GM21515 (cell line): ENCODE results near the gene TMEM207.
"Not testable (repeated sequence)": the region's sequence is repeated elsewhere in the genome, so short reads cannot be mapped to it uniquely, and the experiment has no call there.

Experiments used
- ATAC-seq: cut with Tn5 transposase; IDR thresholded peaks from one replicate; pipeline ENCODE4 v1.9.1; 2021; ENCODE audit not compliant: unreplicated experiment

Gene TMEM207

DNA sequence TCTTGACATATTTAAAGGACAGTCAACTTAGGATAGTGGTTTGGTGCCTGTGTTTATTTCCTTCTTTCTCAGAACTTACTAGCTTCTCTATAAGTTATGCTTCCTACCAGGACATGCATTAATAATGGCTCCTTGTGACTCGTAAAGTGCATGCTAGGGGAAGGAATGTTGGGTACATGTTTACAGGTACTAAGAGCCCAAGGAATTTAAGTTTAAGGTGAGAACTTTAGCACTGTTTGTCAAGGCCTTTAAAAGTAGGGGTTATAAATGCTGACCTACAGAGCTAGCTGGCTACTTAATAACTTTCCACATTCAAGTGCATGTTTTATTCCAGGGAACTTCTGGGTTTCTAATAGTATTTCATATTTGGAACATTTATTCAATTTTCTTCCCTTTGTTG, at the start of gene TMEM207:
TMEM207 (minus strand) TSS at position 101 of the 400 bp plus-strand sequence; CDS start at position 9, 92 bp downstream.
- no peak for ATAC-seq

DNA sequence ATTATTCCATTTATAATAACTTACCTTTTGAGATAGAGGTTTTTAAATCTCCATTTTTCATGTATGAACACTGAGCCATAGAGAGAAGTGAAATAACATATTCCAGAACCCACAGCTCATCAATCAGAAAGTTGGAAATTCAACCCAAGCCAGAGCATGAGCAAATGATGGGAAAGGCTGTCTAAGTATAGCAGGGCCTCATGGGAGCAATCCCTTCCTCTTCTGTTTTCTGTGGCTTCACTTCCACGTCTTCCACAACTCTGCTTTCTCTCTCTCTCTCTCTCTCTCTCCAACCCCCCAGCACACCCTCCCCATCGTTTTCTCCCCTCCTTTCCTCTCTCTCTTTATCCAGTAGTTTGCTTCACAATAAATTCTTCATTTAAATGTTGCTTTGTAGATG, 49.4 kb upstream of the TMEM207 start:
- no peak for ATAC-seq

DNA sequence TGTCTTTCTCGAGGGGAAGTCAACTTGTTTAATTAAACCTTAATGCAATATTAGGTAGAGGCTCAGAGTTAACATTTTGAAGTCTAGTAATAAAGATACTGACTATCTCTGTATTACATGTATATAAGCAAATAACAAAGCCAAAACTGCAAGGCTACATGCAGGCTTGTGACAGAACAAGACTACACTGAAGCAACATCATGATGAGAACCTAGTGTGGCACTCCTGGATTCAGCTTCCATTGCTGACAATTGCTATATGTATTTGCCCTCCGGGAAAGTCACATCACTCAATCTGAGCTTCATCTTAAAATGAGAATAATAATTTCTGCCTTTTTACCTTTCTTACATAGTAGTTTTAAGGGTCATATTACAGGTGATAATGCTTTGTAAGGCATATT, 48.6 kb upstream of the TMEM207 start:
- ATAC-seq: no peak

DNA sequence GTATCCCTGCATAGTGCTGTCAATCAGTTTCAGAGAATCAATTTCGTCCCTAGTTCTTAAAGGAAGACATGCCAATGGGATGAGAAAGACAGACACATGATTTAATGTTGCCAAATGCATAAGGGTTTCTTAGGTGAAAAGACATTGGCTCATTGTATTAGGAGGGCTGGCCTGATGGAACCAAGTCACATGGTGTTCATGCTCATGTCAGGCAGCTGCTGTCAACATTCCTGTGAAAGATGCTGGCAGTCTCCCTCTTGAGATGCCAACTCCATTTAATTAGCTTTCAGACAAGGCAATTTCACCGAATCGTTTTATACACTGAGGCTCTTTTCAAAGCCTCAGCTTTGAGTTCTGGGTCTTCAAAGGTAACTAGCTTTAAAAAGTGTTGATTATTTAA, 48.1 kb upstream of the TMEM207 start:
- ATAC-seq: no peak

DNA sequence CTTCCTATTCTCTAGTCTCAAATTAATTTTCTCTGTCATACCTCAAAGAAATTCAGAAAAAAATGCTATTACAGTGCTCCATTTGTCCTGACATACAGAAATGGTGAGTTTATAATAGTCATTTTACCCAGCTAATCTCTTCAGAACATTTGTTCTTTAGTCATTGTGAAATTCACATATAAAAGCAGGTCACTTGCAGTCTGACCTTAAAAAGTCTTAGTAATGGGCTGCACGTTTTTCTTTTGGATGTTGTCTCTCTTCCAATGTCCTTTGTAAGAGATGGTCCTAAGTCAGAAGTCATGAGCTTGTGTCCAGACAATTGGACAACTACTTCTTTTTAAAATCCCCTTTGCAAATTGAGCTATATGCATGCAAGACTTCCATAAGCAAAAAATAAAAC, 47.2 kb upstream of the TMEM207 start:
- no peak for ATAC-seq

DNA sequence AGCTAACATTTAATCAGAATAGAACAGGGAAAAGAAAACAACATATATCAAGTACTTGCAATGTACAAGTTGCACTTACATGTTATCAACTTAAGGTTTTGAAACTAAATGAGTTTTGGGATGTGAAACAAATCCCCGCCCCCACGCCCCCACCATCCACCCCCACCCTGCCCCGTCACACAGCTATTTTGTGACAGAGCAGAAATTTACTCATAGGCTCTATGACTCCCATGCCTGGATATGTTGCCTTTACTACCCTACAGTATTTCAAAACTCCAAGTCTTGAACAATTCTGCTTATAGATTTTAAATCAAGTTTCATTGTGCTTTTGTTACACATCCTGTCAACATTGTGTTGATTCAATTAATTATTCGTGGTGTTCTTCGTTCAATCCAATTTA, 46.1 kb upstream of the TMEM207 start:
- ATAC-seq: no peak

DNA sequence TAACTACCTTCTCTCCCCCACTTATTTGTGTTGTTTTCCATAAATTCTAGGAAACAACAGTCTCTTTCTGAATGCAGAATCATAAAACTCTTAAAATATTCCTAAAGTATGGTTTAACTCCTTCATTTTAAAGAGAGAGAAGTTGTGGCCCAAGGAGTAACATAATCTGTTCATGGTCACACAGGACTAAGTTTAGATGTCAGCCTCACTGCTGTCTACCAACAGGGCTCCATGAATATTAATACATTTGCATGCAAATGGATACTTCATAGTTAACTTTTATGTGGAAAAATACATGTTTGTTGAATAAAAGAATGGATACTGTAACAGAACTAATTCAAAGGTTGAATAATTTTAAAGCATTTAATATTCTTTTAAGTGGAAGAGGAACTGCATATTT, 45.7 kb upstream of the TMEM207 start:
- no peak for ATAC-seq

DNA sequence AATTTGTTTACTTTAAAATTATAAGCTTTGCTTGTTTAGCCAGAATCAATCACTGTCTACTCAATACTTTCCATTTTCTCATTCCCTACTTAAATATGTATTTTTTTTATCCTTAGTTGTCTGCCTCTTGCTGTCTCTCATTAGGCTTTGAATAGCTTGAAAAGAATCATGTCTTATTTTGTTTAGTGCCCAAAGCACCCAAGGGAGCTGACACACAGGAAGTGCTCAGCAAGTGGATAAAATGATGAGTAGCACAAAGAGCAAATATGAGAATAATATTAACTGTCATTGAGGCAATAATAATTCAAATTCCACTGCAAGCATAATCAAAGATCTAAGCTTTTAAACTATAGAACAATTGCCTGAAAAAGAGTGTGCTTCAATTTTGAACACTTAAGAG, 45.2 kb upstream of the TMEM207 start:
- no peak for ATAC-seq

DNA sequence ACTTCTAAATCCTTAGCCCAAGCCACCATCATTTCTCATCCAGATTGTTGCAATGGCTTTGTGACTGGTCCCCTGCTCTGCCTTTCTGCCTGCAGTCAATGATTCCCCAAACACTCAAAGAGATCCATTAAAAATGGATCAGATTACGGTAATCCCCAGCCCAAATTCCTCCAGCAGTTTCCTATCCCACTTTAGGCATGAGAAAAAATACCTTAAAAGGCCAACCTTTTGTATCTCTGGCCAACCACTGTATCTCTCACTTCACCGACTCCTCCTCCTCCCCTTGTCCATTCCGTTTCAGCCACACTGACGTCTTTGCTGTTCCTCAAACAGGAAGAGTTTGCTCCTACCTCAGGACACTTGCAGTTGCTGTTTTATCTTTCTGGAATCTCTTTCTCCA, 43.3 kb upstream of the TMEM207 start:
- no peak for ATAC-seq

DNA sequence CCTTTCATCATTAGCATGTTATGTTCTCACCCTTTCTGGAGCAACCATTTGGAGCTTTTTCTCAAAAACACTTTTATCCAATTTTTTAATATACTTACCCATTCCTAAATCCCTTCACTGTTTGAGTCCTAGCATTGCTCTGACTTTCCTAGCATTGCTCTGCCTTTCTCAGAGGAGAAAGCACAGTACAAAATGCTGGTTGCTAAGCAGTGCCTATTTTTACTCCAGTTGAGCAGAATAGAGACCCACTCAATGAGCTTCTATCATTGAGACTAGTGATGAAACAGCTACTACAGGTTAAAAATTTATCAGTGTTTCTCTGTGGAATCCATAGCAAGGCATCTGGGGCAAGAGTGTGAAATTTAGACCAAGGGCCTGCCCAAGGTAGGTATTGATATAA, 42.4 kb upstream of the TMEM207 start:
- ATAC-seq: no peak

DNA sequence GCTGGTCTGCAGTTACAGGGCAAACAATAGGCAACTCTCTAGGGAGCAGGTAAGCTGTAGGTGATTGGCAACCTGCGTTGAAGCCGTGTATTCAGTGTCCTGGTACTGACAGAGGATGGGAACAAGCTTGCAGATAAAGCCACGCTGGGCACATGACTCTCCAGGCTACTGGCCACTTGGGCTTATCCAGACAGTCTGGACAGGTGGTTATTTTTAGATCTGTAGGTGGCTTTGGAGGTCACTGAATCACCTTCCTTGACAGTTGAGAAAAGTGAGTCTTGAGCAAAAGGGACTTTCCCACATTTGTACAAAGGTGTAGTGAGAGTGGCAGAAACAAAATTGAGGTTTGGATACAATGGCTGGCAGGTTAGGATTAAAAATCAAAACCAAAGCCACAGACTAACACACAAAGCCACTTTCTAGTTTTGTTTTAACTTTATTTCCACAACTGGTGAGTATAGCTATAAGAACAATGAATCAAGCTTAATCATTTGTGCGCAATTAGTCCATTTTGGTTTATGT, 41.9 kb upstream of the TMEM207 start:
- ATAC-seq: no peak

DNA sequence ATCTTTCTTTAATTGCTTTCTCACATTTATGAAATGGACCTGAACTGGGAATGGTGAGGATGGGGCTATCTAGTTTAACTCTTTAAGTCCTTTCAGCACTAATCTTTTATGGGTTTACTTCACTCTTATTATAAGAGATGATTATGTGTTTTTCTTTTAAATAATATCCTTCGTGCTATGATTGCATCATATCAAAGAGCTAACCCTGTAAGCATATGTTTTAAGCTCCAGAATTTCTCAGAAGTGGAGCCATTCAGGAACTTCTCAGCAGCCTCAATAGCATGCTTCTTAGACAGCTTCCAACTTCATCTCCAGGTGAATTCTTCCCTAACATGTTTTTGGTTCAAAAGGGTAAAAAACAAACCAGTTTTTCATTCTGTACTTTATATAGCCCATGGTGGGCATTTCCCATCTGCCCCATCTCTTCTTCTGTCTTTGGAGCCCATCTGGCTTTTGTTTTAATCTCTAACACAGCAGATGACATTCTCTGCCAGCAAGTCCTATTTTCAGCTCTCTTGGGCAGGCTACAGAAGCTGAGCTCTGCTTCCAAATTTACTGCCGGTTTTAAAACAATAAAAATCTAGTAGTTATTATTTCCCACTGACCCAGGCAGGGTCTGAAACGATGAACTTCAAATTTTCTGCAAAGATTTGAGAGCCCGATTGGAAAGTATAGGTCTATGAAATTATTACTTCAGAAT, 37.4 kb upstream of the TMEM207 start:
- no peak for ATAC-seq

DNA sequence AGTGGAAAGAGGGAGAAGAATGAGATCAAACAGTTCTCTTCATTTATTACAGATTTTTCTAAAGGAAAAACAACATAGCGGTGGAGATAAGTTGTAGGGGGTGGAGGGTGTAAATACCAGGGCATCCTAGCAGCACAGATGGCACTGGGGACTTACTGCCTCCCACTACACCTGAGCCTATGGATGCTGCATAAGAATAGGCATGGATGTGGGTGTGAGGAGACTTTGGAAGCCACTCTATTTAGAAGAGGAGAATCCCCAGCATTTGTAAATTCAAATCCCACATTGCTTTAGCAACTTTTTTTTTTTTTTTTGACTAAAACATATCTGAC, 36.8 kb upstream of the TMEM207 start:
- no peak for ATAC-seq

DNA sequence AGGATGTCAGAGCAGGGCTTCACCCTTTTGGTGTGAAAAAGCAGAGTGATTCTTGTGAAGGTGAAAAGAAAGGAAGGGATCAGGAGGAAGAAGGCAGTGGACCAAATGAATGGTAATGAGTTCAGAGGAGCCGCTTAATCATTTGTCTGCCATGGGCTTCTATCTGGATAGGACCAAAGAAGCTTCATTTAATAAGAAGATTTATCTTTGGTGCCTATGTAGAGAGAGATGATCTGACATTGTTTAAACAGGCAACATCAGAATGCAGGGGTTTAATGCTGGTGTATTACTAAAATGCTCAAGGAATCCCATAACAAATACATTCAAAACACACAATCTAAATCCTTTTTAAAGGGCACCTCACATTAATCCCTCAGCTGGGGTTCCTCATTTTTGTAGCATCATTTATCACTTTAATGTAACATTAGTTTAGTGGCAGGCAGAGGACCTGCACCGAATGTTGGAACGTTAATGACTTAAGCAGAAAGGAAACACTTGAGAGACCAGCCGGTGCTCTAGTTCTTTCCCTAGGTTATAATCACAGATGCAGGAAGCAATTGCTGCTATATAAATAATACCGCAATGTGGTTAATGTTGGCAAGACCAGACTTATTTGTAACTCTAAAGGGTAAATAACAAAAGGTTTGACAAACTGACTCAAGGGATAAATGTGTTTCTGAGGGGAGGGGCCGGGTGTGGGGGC, 36.3 kb upstream of the TMEM207 start:
- no peak for ATAC-seq

DNA sequence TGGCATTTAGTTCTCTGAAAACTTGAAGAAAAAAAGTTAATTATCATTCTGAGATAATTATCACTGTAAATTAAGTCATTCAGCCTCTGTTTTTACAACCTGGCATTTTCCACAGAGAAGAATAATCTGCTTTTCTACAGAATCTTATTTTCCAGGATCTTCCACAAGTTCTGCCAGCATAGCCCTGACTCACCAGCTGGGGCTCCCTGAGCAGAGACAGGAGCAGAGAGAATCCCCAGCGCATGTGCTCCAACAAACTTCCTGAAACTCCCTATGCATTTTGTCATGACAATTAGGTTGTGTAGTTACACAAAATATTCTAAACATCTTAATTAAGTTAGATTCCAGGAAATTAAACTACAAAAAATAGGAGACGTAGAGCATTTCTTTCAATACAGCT, 32.1 kb upstream of the TMEM207 start:
- no peak for ATAC-seq

DNA sequence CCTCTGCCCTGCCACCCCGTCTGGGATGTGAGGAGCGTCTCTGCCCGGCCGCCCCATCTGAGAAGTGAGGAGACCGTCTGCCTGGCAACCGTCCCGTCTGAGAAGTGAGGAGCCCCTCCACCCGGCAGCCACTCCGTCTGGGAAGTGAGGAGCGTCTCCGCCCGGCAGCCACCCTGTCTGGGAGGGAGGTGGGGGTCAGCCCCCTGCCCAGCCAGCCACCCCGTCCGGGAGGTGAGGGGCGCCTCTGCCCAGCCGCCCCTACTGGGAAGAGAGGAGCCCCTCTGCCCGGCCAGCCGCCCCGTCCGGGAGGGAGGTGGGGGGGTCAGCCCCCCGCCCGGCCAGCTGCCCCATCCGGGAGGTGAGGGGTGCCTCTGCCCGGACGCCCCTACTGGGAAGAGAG, 23.6 kb upstream of the TMEM207 start:
- ATAC-seq: not testable (repeated sequence)

DNA sequence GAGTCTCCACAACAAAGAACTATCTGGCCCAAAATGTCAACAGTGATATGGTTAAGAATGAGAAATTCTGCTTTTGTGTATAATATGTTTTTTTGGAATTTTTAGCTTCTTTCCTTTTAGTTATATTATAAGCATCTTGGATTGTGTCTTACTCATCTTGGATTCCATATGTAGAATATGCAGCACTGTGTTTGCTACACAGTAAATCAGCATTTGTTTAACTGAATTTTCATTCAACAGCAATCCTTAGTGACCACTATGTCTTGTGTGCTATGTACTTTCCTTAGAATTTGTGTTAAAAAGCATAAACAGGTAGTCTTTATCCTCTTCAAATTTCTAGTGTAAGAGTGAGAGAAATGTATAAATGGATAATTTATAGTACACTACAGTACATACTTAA, 18.2 kb upstream of the TMEM207 start:
- no peak for ATAC-seq

DNA sequence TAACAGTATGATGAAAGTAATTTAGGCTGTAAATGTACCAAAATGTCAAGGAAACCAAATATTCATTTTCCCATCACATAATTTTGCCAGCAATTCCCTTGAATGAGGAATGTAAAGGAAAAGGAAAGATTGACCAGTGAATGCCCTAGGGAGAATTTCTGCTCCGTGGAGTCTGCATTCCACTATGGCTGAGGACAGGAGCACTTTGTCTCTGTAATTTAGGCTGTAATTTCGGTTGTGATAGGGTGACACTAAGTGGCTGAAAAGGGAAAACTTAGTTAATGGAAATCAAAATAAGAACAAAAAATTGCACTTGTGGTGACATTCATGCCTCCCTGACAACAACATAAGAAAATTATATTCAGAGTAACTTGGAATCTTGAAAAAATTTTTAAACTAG, 8.3 kb upstream of the TMEM207 start:
- ATAC-seq: no peak

DNA sequence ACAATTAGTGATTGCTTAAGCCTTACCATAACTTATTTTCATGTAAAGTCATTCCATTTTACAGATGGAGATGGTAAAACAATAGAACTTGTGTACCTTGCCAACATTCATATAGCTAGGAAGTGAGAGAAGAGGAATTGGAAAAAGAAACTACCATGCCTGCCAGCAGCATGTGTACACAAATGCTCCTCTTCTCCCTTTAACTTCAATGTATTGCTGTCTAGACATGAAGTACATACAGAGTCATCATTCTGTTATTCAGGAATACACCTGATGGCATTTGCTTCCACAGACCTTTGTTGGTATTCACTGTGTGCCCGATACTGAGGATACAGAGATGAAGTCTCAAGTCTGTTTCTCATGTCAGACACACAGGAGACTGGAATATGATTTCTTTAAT, 7.1 kb upstream of the TMEM207 start:
- ATAC-seq: no peak

DNA sequence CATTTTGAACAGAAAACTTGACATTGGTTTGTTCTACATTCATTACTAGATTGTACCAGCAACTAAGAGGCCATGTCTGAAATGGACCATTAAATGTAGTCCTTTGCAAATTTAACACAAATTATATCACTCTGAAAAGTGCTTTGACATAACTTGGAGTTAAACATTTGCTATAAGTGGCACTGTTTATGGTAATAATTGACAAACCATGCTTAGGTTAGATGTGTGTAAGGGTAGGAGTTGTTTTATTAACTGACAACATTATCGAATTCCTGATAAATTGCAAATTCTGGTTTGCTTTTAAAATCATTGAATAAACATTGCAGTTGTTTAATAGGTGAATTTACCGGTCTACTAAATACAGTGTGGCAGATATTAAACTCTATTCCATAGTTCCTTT, 6.1 kb upstream of the TMEM207 start:
- ATAC-seq: no peak

DNA sequence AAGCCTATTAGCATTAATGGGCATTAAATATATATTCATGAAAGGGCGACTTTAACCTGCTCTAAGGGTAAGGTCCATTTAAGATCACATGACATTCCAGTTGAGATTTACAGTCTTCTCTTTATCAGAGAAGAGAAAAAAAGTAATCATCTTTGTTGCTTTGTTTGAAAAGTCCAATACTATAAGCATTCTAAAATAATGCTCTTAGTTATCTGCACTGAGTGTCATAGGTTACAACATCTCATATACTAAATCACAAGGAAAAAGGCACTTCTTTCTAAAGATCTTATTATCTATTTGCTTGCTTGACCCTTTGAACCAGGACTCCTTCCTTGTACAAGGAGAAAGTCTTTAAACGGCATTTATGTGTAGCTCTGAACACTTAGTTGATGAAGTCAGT, 1.4 kb downstream of the TMEM207 start:
- ATAC-seq: no peak

DNA sequence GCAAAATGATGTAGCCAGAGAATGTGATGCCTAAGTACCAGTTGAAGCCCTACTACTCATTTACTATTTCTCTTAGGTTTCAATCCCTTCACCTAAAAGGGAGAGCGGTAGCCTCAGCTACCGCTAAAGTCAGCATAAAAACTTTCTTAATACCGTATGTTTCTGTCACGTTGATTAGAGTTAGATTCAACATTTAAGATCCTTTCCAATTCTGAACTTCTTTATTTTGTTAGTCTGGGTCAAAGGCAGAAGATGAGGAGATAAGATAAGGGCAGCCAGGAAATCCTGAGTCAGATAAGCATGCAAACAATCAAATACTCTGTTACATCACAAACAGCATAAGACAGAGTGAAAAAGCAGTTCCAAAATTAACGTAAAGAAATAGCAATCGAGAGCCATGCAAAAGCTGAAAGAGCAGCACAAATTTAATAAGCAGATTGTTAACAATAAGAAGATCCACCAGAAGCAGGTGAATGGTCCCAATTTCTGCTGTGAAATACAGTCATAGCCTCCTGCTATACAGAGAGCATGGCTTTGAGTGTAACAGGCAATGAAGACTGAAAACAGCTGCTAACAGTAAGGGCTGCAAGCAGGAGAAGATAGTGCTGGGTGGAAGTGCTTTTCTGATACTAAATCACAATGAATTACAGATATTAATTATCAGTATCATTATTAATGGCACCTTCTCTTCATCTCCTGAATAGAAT, 3.0 kb downstream of the TMEM207 start:
- ATAC-seq: no peak
